CD4-positive, alpha-beta memory T cell (primary cell): ENCODE results near the gene XKRX. TPM values are rescaled to one million over a fixed set of nuclear protein-coding genes. Genes with fewer than 3 reads are reported as not detected.
A peak's percentile ranks its signal among the peaks of the same experiment; 100 is the strongest.

Experiments used
- CTCF ChIA-PET: fragments of 350-600 bp; sonication (Branson Sonifier 250); formaldehyde crosslinking; loops from one replicate; lab custom pipeline; 2021; ENCODE audit warnings: inconsistent platforms; ENCODE audit not compliant: partially characterized antibody; lab: Charles Lee
- POLR2A ChIA-PET: fragments of 350-600 bp; sonication (Branson Sonifier 250); formaldehyde crosslinking; loops from one replicate; lab custom pipeline; 2021; ENCODE audit not compliant: partially characterized antibody; lab: Charles Lee
- DNase-seq, 5 donors: peaks; one replicate each; pipeline versions ENCODE4 v3.0.0 to v3.0.0-alpha.2; 2020 to 2022; ENCODE audit warnings: mixed read lengths in 1 of 5
- H3K27ac ChIP-seq: one replicate; pipeline ENCODE4 v1.7.0; 2013; ENCODE audit warnings: low read depth, low read length
- H3K27me3 ChIP-seq: 2 replicates; pipeline ENCODE4 v1.7.0; 2013; ENCODE audit warnings: mild to moderate bottlenecking, low read length, moderate library complexity; ENCODE audit not compliant: insufficient read depth
- H3K36me3 ChIP-seq: 2 replicates; pipeline ENCODE4 v1.7.0; 2013; ENCODE audit warnings: mild to moderate bottlenecking, low read length, moderate library complexity; ENCODE audit not compliant: insufficient read depth
- H3K4me1 ChIP-seq: 2 replicates; pipeline ENCODE4 v1.7.0; 2013; ENCODE audit warnings: mild to moderate bottlenecking, low read length, moderate library complexity; ENCODE audit not compliant: insufficient read depth
- H3K4me3 ChIP-seq, 2 donors: one replicate each; pipeline ENCODE4 v1.7.0; 2013; ENCODE audit warnings: low read length in 2 of 2, mild to moderate bottlenecking in 1 of 2
- H3K9me3 ChIP-seq, 2 donors: one replicate each; pipeline ENCODE4 v1.7.0; 2013; ENCODE audit warnings: low read length in 2 of 2, control low read depth in 1 of 2; ENCODE audit not compliant: control insufficient read depth in 1 of 2
- H3K27ac Mint-ChIP-seq, 7 donors: one replicate each; pipeline ENCODE4 v1.8.0; 2020 to 2021; ENCODE audit warnings: mixed read lengths in 7 of 7, mild to moderate bottlenecking in 6 of 7, inconsistent platforms in 3 of 7, moderate library complexity in 3 of 7
- H3K27me3 Mint-ChIP-seq, 2 donors: one replicate each; pipeline ENCODE4 v1.8.0; 2020 to 2021; ENCODE audit warnings: mixed read lengths in 2 of 2
- H3K36me3 Mint-ChIP-seq, 2 donors: one replicate each; pipeline ENCODE4 v1.8.0; 2020 to 2021; ENCODE audit warnings: mixed read lengths in 2 of 2, inconsistent platforms in 1 of 2, mild to moderate bottlenecking in 1 of 2
- H3K4me1 Mint-ChIP-seq, 4 donors: one replicate each; pipeline ENCODE4 v1.8.0; 2020 to 2021; ENCODE audit warnings: mixed read lengths in 4 of 4, mild to moderate bottlenecking in 1 of 4
- H3K4me3 Mint-ChIP-seq, 8 donors: one replicate each; pipeline ENCODE4 v1.8.0; 2020 to 2021; ENCODE audit warnings: mixed read lengths in 8 of 8, mild to moderate bottlenecking in 7 of 8, moderate library complexity in 6 of 8, inconsistent platforms in 3 of 8
- H3K9me3 Mint-ChIP-seq, 8 donors: one replicate each; pipeline ENCODE4 v1.8.0; 2020 to 2021; ENCODE audit warnings: mixed read lengths in 8 of 8, mild to moderate bottlenecking in 5 of 8, inconsistent platforms in 3 of 8, moderate library complexity in 1 of 8
- intact Hi-C: fragments of 100-400 bp; cut with micrococcal nuclease; formaldehyde crosslinking; loops from one replicate; pipeline ENCODE4 v1.15.1; 2023
- polyA plus RNA-seq, 2 donors: library from polyadenylated mRNA; unstranded; fragments of 300-500 nt; fragmentation: Illumina TruSeq; gene quantifications; one replicate each; pipeline ENCODE4 v1.2.3, GENCODE V29; 2021
- total RNA-seq, 2 experiments: library from RNA; stranded (reverse); gene quantifications; one replicate each; pipeline ENCODE4 v1.2.3, GENCODE V29; 2021

Gene XKRX
- total RNA-seq: under 1 TPM; 0.47 to 0.67 TPM
- not detected for polyA plus RNA-seq

GRCh38 chrX:100928660-100929613 is at the start of gene XKRX:
Gene XKRX (minus strand): TSS chrX:100928917. CDS start chrX:100928304, 613 bp downstream.
- DNase-seq: peak; percentile 11 to 41 (median 15)
- ChIA-PET CTCF (interaction anchor here (0.7 to 1.0 kb wide), 3 partner anchors 121 to 359 kb away, joined by 3 to 4 read pairs (median 3); no protein-coding TSS in a partner anchor), POLR2A (no interaction called here)
- H3K4me3 Mint-ChIP-seq: peak within 1 kb of the TSS; percentile 87 to 95 (median 90)
- peak within 1 kb of the TSS in 3 of 7 donors; percentile 72 to 82 (median 80) for H3K27ac Mint-ChIP-seq
- no peak within 1 kb of the TSS for H3K27ac ChIP-seq
- H3K36me3 Mint-ChIP-seq: no peaks in the 10 kb centered on the region
- peaks cover 0 to 5% (median 0%) of the 10 kb centered on the region in 8 donors for H3K9me3 Mint-ChIP-seq
- peaks cover 0 to 2% of the 10 kb centered on the region in 2 donors for H3K27me3 Mint-ChIP-seq
- H3K4me1 Mint-ChIP-seq: peaks cover 0 to 16% (median 7%) of the 10 kb centered on the region in 4 donors
- no peaks in the 10 kb centered on the region for H3K4me1 ChIP-seq
- no peaks in the 10 kb centered on the region for H3K9me3 ChIP-seq
- H3K36me3 ChIP-seq: no peaks in the 10 kb centered on the region
- no peaks in the 10 kb centered on the region for H3K27me3 ChIP-seq
- peak within 1 kb of the TSS; percentile 11 to 35 for H3K4me3 ChIP-seq
- intact Hi-C loops: no loop called here

DNA sequence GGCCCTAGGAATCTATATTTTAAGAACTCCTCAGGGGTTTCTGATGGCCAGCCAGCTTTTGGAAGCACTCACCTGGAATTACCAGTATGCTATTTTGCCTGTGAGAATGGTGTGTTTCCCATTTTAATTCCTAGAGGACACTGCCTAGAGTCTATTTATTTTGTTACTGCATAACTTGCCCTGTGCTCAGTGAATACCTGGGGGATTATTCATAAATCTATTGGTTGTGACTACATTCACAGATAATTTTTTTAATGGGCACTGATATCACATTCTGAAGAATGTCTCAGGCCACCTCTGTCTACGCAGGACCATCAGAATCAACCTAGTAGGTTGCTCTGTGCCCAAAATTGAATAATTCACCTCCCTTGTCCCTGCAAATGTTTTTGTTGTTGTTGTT is 47.5 kb upstream of the XKRX start:
- no peaks in the 10 kb centered on the region for H3K27me3 Mint-ChIP-seq
- Histone ChIP-seq H3K4me1 (no peaks in the 10 kb centered on the region), H3K27ac (no peak overlapping the region), H3K4me3 (no peak overlapping the region), H3K9me3 (no peaks in the 10 kb centered on the region), H3K27me3 (no peaks in the 10 kb centered on the region), H3K36me3 (no peaks in the 10 kb centered on the region)
- ChIA-PET POLR2A (no interaction called here), CTCF (interaction anchor here (1.0 kb wide), 1 partner anchor 15 kb away, joined by 3 read pairs; no protein-coding TSS in a partner anchor)
- intact Hi-C loops: no loop called here
- peaks cover 0 to 7% (median 1%) of the 10 kb centered on the region in 8 donors for H3K9me3 Mint-ChIP-seq
- H3K36me3 Mint-ChIP-seq: peaks cover 5 to 10% of the 10 kb centered on the region in 2 donors
- DNase-seq: no peak
- no peak overlapping the region for H3K4me3 Mint-ChIP-seq
- peaks cover 0 to 1% (median 0%) of the 10 kb centered on the region in 4 donors for H3K4me1 Mint-ChIP-seq
- no peak overlapping the region for H3K27ac Mint-ChIP-seq

DNA sequence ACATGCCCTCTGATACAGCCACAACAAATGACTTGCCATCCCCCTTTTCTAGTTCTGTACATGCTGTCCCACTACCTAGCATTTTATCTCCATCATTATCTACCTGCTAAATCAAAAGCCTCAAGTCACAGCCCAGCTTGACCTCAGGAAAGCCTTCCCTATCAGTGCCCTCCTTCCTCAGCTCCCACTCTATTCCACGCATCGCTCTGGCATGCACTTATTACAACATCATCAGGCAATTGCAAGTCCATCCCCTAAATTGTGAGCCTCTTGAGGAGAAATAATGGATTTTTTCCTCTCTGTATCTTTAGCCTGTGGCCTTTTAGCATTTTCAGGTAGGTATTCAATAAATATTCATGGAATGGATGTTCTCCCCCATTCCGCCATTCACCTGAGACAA is 46.5 kb upstream of the XKRX start:
- intact Hi-C loops: no loop called here
- ChIA-PET POLR2A (no interaction called here), CTCF (no interaction called here)
- Mint-ChIP-seq H3K4me3 (peak overlapping the region in 1 of 8 donors; percentile 43), H3K9me3 (peaks cover 0 to 7% (median 1%) of the 10 kb centered on the region in 8 donors), H3K27me3 (no peaks in the 10 kb centered on the region), H3K27ac (peak overlapping the region in 1 of 7 donors; percentile 60), H3K4me1 (peaks cover 0 to 1% (median 0%) of the 10 kb centered on the region in 4 donors), H3K36me3 (peaks cover 5 to 10% of the 10 kb centered on the region in 2 donors)
- H3K36me3 ChIP-seq: no peaks in the 10 kb centered on the region
- H3K4me3 ChIP-seq: no peak overlapping the region
- H3K9me3 ChIP-seq: no peaks in the 10 kb centered on the region
- no peaks in the 10 kb centered on the region for H3K4me1 ChIP-seq
- no peak for DNase-seq
- H3K27me3 ChIP-seq: no peaks in the 10 kb centered on the region
- H3K27ac ChIP-seq: no peak overlapping the region

GRCh38 chrX:100973411-100973810 is 44.7 kb upstream of the XKRX start:
- no peaks in the 10 kb centered on the region for H3K4me1 Mint-ChIP-seq
- H3K27ac Mint-ChIP-seq: no peak overlapping the region
- H3K4me1 ChIP-seq: no peaks in the 10 kb centered on the region
- H3K27me3 ChIP-seq: no peaks in the 10 kb centered on the region
- CTCF ChIA-PET: no interaction called here
- H3K36me3 ChIP-seq: no peaks in the 10 kb centered on the region
- no peak overlapping the region for H3K27ac ChIP-seq
- peaks cover 0 to 7% (median 1%) of the 10 kb centered on the region in 8 donors for H3K9me3 Mint-ChIP-seq
- no peak for DNase-seq
- POLR2A ChIA-PET: no interaction called here
- H3K4me3 Mint-ChIP-seq: no peak overlapping the region
- H3K27me3 Mint-ChIP-seq: no peaks in the 10 kb centered on the region
- H3K36me3 Mint-ChIP-seq: peaks cover 3 to 10% of the 10 kb centered on the region in 2 donors
- intact Hi-C loops: no loop called here
- no peaks in the 10 kb centered on the region for H3K9me3 ChIP-seq
- no peak overlapping the region for H3K4me3 ChIP-seq

DNA sequence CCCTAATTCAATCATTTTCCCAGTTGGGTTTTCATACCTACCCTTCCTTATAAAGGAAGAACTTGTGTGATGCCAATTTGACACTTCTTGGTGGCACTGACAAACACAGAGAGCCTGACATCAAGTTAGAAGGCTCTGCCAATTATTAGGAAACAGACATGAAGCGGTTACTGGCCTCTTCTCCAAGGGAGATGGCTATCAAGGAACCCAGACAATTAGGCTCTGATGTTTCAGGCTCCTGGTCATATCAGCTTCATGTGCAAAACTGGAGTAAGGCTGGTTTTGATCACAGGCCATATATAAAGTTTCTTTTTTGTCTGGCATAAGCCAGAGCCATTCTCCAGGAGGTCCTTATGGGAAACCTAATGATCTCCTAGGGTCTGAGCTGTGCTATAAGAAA is 41.2 kb upstream of the XKRX start:
- H3K27ac Mint-ChIP-seq: no peak overlapping the region
- no peaks in the 10 kb centered on the region for H3K4me1 Mint-ChIP-seq
- no peaks in the 10 kb centered on the region for H3K27me3 Mint-ChIP-seq
- intact Hi-C loops: no loop called here
- no peak overlapping the region for H3K4me3 ChIP-seq
- ChIA-PET POLR2A (no interaction called here), CTCF (no interaction called here)
- H3K36me3 ChIP-seq: no peaks in the 10 kb centered on the region
- no peak for DNase-seq
- H3K27me3 ChIP-seq: no peaks in the 10 kb centered on the region
- no peaks in the 10 kb centered on the region for H3K4me1 ChIP-seq
- H3K9me3 Mint-ChIP-seq: peaks cover 0 to 7% (median under 1%) of the 10 kb centered on the region in 8 donors
- H3K4me3 Mint-ChIP-seq: no peak overlapping the region
- no peak overlapping the region for H3K27ac ChIP-seq
- no peaks in the 10 kb centered on the region for H3K9me3 ChIP-seq
- peaks cover 0 to 10% of the 10 kb centered on the region in 2 donors for H3K36me3 Mint-ChIP-seq

DNA sequence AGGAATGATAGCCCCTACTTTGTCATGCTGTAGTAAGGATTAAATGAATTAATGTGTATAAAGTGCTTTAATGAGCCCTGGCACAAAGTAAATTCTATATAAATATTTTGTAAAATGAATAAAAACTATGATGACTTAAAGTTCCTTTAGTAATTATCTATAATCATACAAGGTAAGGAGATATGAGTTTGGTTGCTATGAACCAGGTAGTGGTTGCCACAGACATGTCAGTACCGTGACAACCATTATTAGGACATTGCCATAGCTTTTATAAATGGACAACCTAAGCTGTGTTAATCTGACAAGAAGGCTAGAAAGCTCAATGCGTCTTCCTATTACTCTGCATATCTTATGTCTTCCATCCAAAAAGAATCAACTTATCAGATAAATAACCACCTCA is 40.7 kb upstream of the XKRX start, which contains the start of gene ARL13A:
Gene ARL13A (plus strand): TSS at position 301 of the 400 bp plus-strand sequence. CDS start 3,982 bp downstream, outside the sequence.
- CTCF ChIA-PET: no interaction called here
- Mint-ChIP-seq H3K4me3 (no peak within 1 kb of the TSS), H3K27me3 (no peaks in the 10 kb centered on the region), H3K4me1 (no peaks in the 10 kb centered on the region), H3K27ac (no peak within 1 kb of the TSS), H3K9me3 (peaks cover 0 to 7% (median under 1%) of the 10 kb centered on the region in 8 donors), H3K36me3 (peaks cover 0 to 10% of the 10 kb centered on the region in 2 donors)
- H3K9me3 ChIP-seq: no peaks in the 10 kb centered on the region
- no peaks in the 10 kb centered on the region for H3K4me1 ChIP-seq
- H3K27ac ChIP-seq: no peak within 1 kb of the TSS
- H3K36me3 ChIP-seq: no peaks in the 10 kb centered on the region
- POLR2A ChIA-PET: no interaction called here
- no peaks in the 10 kb centered on the region for H3K27me3 ChIP-seq
- no peak for DNase-seq
- intact Hi-C loops: no loop called here
- no peak within 1 kb of the TSS for H3K4me3 ChIP-seq

GRCh38 chrX:100964362-100964761 is 35.6 kb upstream of the XKRX start:
- CTCF ChIA-PET: no interaction called here
- no peak overlapping the region for H3K4me3 ChIP-seq
- H3K27ac Mint-ChIP-seq: no peak overlapping the region
- no peak for DNase-seq
- no peaks in the 10 kb centered on the region for H3K27me3 Mint-ChIP-seq
- no peaks in the 10 kb centered on the region for H3K27me3 ChIP-seq
- H3K4me3 Mint-ChIP-seq: no peak overlapping the region
- H3K4me1 ChIP-seq: no peaks in the 10 kb centered on the region
- no peak overlapping the region for H3K27ac ChIP-seq
- POLR2A ChIA-PET: no interaction called here
- H3K36me3 ChIP-seq: no peaks in the 10 kb centered on the region
- no peaks in the 10 kb centered on the region for H3K36me3 Mint-ChIP-seq
- H3K4me1 Mint-ChIP-seq: no peaks in the 10 kb centered on the region
- peaks cover 0 to 4% (median 0%) of the 10 kb centered on the region in 8 donors for H3K9me3 Mint-ChIP-seq
- intact Hi-C loops: no loop called here
- no peaks in the 10 kb centered on the region for H3K9me3 ChIP-seq
